Measurements from ENCODE around the gene GKAP1.

Gene GKAP1

DNA sequence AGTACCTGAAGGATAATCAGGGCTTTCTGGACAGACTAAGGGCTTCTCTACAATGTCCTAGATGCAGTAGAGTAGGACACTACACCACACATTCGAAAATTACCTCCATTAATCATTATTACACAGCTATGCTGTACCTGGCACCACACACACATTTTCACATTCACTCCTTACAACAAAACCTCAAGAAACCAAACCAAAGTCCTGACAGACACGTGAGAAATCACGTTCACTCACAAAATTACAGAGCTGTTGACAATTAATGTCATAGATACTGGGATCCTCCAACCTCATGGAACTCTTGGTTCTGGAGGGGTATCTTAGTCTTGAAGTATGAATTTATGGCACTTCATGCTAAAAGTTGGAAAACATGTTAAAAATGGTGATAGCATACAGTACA, 126.1 kb downstream of the GKAP1 start:
- TF ChIP-seq, protein P1, sequence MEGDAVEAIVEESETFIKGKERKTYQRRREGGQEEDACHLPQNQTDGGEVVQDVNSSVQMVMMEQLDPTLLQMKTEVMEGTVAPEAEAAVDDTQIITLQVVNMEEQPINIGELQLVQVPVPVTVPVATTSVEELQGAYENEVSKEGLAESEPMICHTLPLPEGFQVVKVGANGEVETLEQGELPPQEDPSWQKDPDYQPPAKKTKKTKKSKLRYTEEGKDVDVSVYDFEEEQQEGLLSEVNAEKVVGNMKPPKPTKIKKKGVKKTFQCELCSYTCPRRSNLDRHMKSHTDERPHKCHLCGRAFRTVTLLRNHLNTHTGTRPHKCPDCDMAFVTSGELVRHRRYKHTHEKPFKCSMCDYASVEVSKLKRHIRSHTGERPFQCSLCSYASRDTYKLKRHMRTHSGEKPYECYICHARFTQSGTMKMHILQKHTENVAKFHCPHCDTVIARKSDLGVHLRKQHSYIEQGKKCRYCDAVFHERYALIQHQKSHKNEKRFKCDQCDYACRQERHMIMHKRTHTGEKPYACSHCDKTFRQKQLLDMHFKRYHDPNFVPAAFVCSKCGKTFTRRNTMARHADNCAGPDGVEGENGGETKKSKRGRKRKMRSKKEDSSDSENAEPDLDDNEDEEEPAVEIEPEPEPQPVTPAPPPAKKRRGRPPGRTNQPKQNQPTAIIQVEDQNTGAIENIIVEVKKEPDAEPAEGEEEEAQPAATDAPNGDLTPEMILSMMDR (IDR thresholded peaks at IDR 0.05; ENCODE audit: borderline replicate concordance, control extremely low read depth, extremely low read depth, insufficient read depth, missing control alignments) = no peak
- in situ Hi-C loops (cut with MboI; ENCODE audit: low sequenced_read_pairs, unreplicated experiment) = no loop called here
- no peak for DNase-seq (ENCODE audit: low spot score)
